ENCODE measurements around the gene TMEM63C.
"Not testable (repeated sequence)": the region's sequence is repeated elsewhere in the genome, so short reads cannot be mapped to it uniquely, and the experiment has no call there.

Gene TMEM63C

GRCh38 chr14:77155083-77155482 lies 26.5 kb upstream of the TMEM63C start:
- no peak for DNase-seq (ENCODE audit: extremely low read depth in 1 of 2, low read depth in 1 of 2)

DNA sequence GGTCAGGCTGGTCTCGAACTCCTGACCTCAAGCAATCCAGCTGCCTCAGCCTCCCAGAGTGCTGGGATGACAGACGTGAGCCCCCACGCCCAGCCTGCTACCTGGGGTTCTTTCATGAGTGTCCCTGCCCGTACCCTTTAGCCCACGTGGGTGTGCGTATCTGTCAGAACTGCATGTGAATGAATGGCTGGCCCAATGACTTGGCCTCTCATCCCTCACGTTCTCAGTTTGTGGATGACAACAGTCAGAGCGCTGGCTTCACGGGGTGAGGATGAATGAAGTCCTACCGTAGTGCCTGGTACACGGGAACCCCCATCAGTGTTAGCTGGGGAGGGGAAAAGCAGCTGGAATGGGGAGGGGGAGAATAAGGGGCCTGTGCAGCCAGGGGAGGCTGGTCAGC lies 23.9 kb upstream of the TMEM63C start:
- DNase-seq (ENCODE audit: extremely low read depth in 1 of 2, low read depth in 1 of 2), result no peak

- DNase-seq (ENCODE audit: extremely low read depth in 1 of 2, low read depth in 1 of 2), result no peak
Observed at GRCh38 chr14:77158175-77158881, 23.3 kb upstream of the TMEM63C start.

DNA sequence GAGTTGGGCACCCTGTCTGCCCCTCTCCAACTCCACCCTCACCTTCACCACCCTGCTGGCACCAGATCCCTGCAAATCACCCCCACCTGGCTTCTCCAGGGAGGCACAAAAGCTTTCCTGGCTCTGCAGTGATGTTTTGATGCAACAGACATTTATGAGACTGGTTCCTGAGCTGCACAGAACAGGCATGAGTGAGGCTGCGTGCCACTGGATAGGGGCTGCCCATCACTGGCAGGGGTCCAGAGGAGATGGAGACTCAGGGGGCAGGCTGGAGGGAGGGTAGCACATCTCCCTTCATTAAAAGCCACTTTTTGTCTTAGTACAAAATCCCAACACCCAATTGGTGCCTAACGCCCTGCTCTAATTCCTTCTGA lies 22.7 kb upstream of the TMEM63C start:
- DNase-seq (ENCODE audit: extremely low read depth in 1 of 2, low read depth in 1 of 2), result no peak

- DNase-seq (ENCODE audit: extremely low read depth in 1 of 2, low read depth in 1 of 2), result no peak
Observed at GRCh38 chr14:77161011-77161410, 20.6 kb upstream of the TMEM63C start.

DNA sequence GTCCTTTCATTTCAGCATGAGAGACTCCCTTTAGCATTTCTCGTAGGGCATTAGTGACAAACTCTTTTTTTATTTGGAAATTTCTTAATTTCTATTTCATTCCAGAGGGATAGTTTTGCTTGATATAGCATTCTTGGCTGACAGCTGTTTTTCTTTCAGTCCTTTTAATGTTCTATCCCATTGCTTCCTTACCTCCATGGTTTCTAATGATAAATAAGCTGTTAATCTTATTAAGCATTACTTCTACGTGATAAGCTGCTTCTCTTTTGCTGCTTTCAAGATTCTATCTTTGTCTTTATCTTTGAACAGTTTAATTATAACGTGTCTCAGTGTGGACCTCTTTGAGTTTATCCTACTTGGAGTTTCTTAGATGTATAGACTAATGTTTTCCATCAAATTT lies 11.6 kb upstream of the TMEM63C start:
- no peak for DNase-seq (ENCODE audit: extremely low read depth in 1 of 2, low read depth in 1 of 2)

GRCh38 chr14:77172916-77173315 lies 8.7 kb upstream of the TMEM63C start:
- DNase-seq (ENCODE audit: extremely low read depth in 1 of 2, low read depth in 1 of 2), result no peak

DNA sequence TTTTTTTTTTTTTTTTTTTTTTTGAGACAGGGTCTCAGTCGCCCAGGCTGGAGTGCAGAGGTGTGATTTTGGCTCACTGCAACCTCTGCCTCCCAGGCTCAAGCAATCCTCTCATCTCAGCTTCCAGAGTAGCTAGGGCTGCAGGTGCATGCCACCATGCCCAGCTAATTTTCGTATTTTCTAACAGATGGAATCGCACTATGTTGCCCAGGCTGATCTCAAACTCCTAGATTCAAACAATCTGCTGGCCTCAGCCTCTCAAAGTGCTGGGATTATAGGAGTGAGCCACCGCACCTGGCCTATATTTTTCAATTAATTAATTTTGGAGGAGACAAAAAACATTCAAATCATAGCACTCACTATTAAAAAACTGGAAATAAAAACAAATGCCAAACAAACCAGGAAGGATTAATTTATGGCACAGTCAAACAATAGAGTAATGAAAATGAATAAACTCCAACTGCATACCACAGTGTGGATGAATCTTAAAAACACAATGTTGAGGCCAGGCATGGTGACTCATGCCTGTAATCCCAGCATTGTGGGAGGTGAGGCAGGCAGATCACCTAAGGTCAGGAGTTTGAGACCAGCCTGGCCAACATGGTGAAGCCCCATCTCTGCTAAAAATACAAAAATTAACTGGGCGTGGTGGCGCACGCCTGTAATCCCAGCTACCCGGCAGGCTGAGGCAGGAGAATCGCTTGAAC lies 7.5 kb upstream of the TMEM63C start:
- not testable (repeated sequence) for DNase-seq (ENCODE audit: extremely low read depth in 1 of 2, low read depth in 1 of 2)

- DNase-seq (ENCODE audit: extremely low read depth in 1 of 2, low read depth in 1 of 2), result no peak
Observed at GRCh38 chr14:77175843-77176242, 5.8 kb upstream of the TMEM63C start.

GRCh38 chr14:77177702-77178101 lies 3.9 kb upstream of the TMEM63C start:
- no peak for DNase-seq (ENCODE audit: extremely low read depth in 1 of 2, low read depth in 1 of 2)

DNA sequence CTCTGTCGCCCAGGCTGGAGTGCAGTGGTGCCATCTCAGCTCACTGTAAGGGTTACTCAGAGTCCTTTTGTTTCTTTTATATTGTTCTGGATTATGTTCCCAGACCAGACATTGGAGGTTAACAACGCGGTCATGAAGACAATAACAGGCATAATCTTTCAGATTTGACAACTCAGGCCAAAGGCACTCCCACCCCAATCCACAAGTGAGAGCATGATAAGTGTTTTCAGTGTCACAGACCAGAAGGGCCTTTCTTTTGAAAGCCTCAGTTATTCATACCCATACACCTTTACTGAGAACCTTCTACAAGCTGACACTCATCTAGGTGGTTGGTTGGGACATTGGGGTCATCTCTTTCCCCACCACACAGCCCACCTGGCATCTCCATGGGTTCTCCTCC lies 2.9 kb upstream of the TMEM63C start:
- DNase-seq (ENCODE audit: extremely low read depth in 1 of 2, low read depth in 1 of 2), result no peak

GRCh38 chr14:77180726-77181602 lies 634 bp upstream of the TMEM63C start:
- no peak for DNase-seq (ENCODE audit: extremely low read depth in 1 of 2, low read depth in 1 of 2)

- no peak for DNase-seq (ENCODE audit: extremely low read depth in 1 of 2, low read depth in 1 of 2)
Observed at GRCh38 chr14:77183896-77184295, 2.3 kb downstream of the TMEM63C start.

- DNase-seq (ENCODE audit: extremely low read depth in 1 of 2, low read depth in 1 of 2), result no peak
Observed at GRCh38 chr14:77184396-77185092, 2.9 kb downstream of the TMEM63C start.

DNA sequence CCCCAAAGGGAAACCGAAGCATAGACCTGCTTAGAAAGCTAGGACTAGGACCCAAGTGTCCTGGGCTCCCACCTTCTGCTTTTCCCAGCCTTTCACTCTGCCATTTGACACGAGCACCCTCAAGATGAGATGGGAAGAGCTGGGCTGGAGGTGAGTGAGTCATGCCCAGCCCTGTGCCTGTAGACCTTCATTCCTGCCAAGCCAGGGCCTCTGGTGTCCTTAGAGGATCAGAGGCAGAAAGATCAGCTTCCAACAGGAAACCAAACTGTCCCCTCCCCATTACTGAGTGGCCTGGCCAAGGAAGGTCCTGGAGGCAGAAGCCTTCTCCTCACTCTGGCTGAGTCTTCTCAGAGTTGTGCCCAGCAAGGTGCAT lies 3.5 kb downstream of the TMEM63C start:
- no peak for DNase-seq (ENCODE audit: extremely low read depth in 1 of 2, low read depth in 1 of 2)

DNA sequence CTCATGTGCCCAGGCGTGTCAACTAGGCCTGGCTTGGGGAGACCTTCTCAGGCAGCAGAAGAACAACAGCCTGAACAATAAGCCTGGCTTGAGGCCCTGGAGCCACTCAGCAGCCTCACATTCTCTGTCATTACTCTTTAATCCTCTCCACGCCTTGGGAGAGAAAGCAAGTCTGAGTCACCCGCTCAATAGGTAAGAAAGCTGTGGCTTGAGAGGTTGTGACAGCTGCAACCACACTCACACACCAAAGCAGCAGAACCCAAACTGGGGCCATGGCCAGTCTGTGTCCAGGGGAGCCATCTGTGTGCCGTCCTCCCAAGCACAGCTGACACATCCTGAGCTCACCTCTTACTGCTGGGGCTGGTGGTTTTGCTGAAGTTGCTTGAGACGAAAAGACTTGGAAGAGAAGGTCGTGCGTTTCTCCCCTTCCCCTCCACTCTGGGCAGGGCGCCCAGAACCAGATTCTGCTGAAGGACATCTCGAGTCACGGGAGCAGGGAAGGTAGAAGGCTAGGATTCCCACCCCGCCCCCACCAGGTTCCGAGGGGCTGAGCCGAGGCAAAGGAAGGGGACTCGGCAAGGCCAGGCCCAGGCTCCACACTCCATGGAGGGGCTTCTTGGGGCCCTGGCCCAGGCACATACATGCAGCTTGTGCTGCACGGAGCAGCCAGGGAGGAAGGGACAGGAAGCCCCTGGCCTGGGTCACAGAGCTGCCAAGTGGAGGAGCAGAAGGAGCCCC lies 5.5 kb downstream of the TMEM63C start:
- DNase-seq (ENCODE audit: extremely low read depth in 1 of 2, low read depth in 1 of 2), result no peak

DNA sequence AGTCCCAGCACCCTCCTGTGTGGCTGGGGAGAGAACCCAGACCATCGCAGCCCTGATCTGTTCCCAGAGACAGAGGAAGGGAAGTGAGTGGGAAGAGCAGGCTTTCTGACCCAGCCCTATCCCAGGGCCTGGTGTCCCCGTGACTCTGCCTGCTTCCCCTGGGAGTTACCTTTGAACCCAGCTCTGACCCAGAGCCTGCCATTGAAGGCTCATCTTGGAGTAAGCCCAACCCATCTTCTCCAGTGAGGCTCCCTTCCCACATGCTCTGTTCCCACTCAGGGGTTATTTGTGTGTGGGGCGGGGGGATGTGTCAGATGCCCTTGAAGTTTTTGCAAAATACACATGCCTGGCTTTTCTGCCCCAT lies 6.0 kb downstream of the TMEM63C start:
- DNase-seq (ENCODE audit: extremely low read depth in 1 of 2, low read depth in 1 of 2), result no peak

DNA sequence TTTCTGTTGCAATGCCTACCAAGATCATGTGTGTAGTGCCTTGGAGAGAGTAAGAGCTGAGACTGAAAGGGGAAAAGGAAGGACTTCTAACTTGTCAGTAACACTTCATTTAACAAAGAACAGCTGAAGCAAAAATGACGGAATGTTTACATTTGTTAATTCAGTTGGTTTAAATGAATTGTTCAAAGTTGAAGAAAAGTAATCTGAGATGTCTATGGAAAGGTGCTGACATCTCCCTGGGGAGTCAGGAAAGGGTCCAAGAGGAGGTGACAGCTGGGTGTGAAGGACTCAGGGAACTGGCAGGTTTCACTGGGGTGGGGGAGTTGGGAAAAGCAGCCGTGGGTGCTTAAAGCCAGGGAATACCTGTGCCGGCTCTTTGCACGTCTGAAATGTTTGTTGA lies 7.9 kb downstream of the TMEM63C start:
- no peak for DNase-seq (ENCODE audit: extremely low read depth in 1 of 2, low read depth in 1 of 2)

DNA sequence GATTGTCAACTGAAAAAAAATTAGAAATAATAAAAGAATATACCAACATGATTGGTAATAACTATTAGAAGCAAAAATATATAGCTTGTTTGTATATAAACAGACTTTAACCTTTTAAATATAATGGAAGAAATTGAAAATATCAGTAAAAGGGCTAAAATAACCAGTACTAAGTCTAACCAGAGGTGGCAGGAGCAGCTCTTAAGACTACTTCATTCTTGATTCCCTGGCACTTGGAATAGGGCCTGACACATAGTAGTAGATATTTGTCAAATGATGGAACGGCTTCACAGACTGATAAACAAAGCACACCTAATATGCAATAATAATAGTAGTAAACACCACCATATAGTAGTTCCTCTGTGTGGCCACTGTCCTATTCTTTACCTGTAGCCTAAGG lies 9.4 kb downstream of the TMEM63C start:
- DNase-seq (ENCODE audit: extremely low read depth in 1 of 2, low read depth in 1 of 2), result no peak

DNA sequence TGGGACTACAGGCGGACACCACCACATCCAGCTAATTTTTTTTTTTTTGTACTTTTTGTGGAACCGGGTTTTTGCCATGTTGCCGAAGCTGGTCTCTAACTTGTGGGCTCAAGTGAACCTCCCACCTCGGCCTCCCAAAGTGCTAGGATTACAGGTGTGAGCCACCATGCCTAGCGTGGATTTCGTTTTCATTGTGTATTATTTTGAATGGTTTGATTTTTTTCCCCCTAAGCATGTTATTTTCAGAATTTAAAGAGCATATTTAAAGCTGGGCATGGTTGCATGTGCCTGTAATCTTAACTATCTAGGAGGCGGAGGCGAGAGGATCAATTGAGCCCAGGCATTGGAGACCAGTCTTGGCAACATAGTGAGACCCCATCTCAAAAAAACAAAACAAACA lies 13.1 kb downstream of the TMEM63C start:
- no peak for DNase-seq (ENCODE audit: extremely low read depth in 1 of 2, low read depth in 1 of 2)

- no peak for DNase-seq (ENCODE audit: extremely low read depth in 1 of 2, low read depth in 1 of 2)
Observed at GRCh38 chr14:77195766-77196165, 14.2 kb downstream of the TMEM63C start.
